SK-N-SH treated with all-trans-retinoic acid at 6 μM for 48 hours (cell line): ENCODE data around the gene FAM151A.

ENCODE experiments used
- ARNTL ChIP-seq: fragments of 450-650 bp; formaldehyde crosslinking; IDR thresholded peaks from 2 replicates; pipeline ENCODE4 v1.5.0; 2020; ENCODE audit warnings: low read depth, mild to moderate bottlenecking, moderate library complexity, borderline replicate concordance
- ESRRG ChIP-seq: fragments of 250-450 bp; sonication (Bioruptor Pico); IDR thresholded peaks from 2 replicates; pipeline ENCODE4 v1.6.1; 2021; ENCODE audit warnings: mild to moderate bottlenecking
- POU6F1 ChIP-seq: fragments of 250-450 bp; sonication (Bioruptor Pico); IDR thresholded peaks from 2 replicates; pipeline ENCODE4 v1.8.0; 2021; ENCODE audit warnings: low read depth, mild to moderate bottlenecking, moderate library complexity, borderline replicate concordance

- TF ChIP-seq ARNTL (CRISPR knock-in tag) (no peak), ESRRG (no peak), POU6F1 (CRISPR knock-in tag) (no peak)
These were observed 37.9 kb downstream of the FAM151A start for GRCh38 chr1:54585181-54586066.
